Tibial nerve (tissue), 4 donors: ENCODE results near the gene ITFG1.

ENCODE experiments used
- EP300 ChIP-seq, 2 donors: sonication (generic); formaldehyde crosslinking; IDR thresholded peaks; one replicate each; pipeline ENCODE4 v1.6.1; 2017; ENCODE audit warnings: antibody characterized with exemption in 2 of 2, mild to moderate bottlenecking in 1 of 2
- TF ChIP-seq, protein P1 (sequence below), 5 experiments: fragments of 200-600 bp in 3 of 5; fragments of 450-650 bp in 2 of 5; sonication (generic) in 3 of 5; IDR thresholded peaks; one replicate each; pipeline ENCODE4 v1.5.1; 2016 to 2019; ENCODE audit warnings: antibody characterized with exemption in 5 of 5, mild to moderate bottlenecking in 3 of 5, moderate library complexity in 2 of 5

DNA sequence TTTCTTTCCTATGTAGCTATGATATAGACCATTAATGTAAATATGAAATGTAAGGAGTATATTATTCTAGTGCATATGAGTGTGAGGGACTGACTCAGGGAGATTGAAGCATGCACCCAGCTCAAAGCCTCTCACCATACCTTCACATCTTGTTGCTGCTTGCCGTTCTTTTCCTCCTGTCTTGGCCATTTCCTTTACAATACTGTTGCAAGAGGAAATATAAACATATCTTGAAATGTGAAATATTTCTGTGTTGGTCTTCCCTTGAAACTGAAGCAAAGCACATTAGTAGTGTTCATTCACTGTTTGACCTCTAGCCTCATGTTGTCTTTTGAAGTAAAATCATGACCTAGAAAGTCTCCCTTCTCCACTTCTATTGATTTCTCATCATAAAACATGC is 46.8 kb upstream of the ITFG1 start:
- TF ChIP-seq EP300 (IDR thresholded peaks at IDR 0.05), result no peak
- TF ChIP-seq, protein P1, sequence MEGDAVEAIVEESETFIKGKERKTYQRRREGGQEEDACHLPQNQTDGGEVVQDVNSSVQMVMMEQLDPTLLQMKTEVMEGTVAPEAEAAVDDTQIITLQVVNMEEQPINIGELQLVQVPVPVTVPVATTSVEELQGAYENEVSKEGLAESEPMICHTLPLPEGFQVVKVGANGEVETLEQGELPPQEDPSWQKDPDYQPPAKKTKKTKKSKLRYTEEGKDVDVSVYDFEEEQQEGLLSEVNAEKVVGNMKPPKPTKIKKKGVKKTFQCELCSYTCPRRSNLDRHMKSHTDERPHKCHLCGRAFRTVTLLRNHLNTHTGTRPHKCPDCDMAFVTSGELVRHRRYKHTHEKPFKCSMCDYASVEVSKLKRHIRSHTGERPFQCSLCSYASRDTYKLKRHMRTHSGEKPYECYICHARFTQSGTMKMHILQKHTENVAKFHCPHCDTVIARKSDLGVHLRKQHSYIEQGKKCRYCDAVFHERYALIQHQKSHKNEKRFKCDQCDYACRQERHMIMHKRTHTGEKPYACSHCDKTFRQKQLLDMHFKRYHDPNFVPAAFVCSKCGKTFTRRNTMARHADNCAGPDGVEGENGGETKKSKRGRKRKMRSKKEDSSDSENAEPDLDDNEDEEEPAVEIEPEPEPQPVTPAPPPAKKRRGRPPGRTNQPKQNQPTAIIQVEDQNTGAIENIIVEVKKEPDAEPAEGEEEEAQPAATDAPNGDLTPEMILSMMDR (IDR thresholded peaks at IDR 0.05), result no peak
